Adrenal gland (tissue), 5 donors: Measurements from ENCODE around the gene MBOAT7.

Experiments
- CTCF ChIP-seq, 6 experiments: fragments of 450-650 bp in 4 of 6; fragments of 200-600 bp in 2 of 6; sonication (generic) in 1 of 6; IDR thresholded peaks; 1 replicate in 5 of 6; 2 replicates in 1 of 6; pipeline versions ENCODE4 v1.5.1 to v1.8.0; 2016 to 2021; ENCODE audit warnings: antibody characterized with exemption in 6 of 6, mild to moderate bottlenecking in 2 of 6, moderate library complexity in 1 of 6
- POLR2A ChIP-seq, 2 donors: fragments of 450-650 bp; IDR thresholded peaks; one replicate each; pipeline ENCODE4 v1.6.1; 2017; ENCODE audit warnings: antibody characterized with exemption in 2 of 2, mild to moderate bottlenecking in 2 of 2, moderate library complexity in 1 of 2
- donor health status: DM: no; HTN: no; CAD: no.

- TF ChIP-seq CTCF (IDR thresholded peaks at IDR 0.05) = no peak
- no peak for TF ChIP-seq POLR2A (IDR thresholded peaks at IDR 0.05)
Observed at GRCh38 chr19:54203151-54203611, 13.8 kb upstream of the MBOAT7 start.
